GM21367 (cell line): ENCODE measurements around the gene RNF213.
"Not testable (repeated sequence)": the region's sequence is repeated elsewhere in the genome, so short reads cannot be mapped to it uniquely, and the experiment has no call there.

Experiments
- ATAC-seq: cut with Tn5 transposase; IDR thresholded peaks from one replicate; pipeline ENCODE4 v1.9.1; 2021; ENCODE audit not compliant: unreplicated experiment

The RNF213 gene

DNA sequence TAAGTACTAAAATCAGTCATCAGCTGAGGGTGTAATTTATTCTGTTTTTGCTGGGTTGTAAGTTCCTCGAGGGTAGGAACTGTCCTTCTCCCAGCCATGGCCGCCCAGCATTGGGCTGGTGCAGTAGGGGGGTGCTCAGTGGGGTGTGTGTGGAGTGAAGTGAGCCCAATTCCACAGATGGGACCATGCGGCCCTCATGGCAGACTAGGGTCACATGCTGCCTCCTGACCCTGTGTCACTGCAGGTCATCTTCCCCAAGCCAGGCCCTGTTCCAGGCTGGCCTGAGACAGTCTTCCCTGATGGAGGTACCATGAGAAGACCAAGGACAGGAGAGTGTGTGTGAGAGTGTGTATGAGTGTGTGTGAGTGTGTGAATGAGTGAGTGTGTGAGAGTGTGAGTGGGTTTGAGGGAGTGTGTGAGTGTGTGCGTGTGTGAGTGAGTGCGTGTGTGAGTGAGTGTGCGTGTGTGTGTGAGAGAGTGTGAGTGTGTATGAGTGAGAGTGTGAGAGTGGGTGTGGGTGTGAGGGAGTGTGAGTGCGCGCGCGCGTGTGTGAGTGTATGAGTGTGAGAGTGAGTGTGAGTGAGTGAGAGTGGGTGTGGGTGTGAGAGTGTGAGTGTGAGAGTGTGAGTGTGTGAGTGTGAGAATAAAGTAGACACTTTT, 36.7 kb upstream of the RNF213 start:
- ATAC-seq = no peak

DNA sequence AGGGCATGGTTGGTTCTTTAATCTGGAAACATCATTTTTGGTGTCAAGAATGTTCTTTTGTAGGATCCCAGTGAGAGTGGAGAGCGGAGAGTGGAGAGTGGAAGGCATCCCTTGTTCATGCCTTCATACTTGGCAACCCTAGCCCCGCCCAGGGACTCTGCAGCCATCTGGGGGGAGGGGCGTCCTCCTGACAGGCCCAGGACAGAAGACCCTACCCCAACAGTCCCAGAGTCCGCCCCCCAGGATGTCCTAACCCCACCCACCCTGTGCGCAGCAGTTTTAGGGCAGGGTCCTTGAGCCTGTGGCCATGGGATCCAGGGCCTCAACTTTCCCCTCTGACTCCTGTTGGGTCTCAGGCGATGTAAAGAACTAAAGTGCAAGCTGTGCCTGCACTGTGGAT, 36.0 kb upstream of the RNF213 start:
- ATAC-seq = no peak

DNA sequence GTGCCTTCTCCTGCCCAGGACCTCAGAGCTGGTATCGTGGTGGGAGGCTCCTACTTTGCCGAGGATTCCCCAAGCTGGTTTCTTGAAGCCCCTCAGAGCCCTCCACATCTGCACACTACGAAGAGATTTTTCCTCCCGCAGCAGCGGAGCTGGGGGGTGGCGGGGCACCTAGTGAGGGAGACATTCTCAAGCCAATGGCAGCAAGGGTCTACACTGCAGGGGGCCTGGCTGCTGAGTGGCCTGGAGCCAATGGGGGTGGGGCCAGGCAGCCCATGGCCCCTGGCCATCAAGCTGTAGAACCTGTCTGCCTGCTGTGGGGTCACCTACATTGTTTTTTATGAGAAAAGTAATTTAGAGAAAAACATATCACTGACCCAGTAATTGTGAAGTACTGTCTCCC, 35.4 kb upstream of the RNF213 start:
- ATAC-seq = no peak

DNA sequence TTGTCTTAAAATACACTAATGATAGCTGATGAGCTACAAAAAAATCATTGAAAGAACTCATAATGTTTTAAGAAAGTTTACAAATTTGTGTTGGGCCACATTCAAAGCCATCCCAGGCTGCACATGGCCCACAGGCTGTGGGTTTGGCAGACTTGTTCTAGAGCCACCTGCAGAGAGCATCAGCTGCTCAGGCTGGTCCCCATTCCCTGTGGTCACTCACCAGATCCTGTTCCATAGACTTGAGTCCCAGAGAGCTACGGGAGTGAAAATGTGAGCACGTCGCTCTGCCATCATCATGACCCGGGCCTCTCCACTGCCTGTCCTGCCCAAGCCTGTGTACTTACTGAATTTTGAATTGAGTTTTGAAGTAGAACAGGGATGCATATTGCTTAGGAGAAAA, 33.5 kb upstream of the RNF213 start:
- ATAC-seq = no peak

DNA sequence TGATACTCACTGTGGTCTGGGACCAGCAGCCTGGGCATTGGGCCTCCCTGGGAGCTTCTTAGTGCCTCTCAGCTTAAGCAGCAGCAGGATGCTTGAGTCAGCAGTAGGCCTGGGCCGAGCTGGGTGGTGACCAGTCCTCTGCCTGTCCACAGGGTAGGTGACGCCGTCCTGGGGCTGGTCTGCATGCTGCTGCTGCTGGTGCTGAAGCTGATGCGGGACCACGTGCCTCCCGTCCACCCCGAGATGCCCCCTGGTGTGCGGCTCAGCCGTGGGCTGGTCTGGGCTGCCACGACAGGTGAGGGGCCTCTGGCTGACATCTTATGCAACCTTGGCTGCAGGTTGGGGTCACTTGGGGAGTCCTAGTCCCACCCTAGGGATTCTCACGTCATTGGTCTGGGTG, 33.0 kb upstream of the RNF213 start:
- ATAC-seq = no peak

DNA sequence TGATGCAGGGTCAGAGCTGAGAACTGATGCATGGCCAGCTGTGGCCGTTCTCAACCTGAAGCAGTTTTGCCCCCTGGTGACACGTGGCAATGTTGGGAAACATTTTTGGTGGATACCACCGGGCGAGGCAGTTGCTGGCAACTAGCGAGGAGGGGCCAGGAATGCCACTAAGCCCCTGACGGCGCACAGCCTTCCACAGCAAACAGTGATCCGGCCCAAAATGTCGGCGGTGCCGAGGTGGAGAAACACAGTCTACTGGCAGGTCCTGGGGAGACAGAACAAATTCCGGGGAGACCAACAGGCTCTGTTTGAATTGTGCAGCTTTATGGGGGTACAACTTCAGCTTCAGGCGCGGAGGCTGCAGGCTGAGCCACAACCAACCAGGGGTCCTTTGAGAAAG, 32.2 kb upstream of the RNF213 start:
- ATAC-seq = no peak

DNA sequence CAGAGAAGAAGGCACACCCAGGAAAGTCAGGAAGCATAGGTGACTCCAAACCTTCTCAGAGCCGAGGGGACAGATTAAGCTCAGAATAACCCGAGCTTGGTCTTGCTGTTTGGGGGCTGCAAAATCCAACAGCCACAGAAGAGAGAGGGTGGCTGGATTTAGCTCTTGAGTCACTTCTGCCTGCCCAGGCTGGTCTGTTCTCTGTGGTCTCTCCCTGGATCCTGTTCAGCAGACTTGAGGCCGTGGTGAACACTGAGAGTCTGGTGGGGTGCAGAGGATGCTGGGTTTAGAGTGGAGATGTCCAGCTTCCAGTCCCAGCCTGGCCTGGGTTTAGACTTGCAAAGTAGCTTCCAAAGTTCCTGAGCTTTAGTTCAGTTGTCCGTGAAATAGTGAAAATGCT, 31.6 kb upstream of the RNF213 start:
- ATAC-seq = no peak

DNA sequence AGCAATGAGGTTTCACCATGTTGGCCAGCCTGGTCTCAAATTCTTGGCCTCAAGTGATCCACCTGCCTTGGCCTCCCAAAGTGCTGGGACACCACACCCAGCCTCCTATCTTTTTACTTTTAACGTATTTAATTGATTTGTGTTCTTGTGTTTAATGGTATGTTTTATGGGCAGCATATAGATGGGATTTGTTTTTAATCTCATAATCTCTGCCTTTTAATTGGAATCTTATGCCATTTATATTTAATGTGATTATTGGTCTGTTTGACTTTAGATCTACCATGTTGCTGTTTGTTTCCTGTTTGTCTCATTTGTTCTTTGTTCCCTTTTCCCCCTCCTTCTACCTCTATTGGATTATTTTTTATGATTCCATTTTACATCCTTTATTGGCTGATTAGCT, 28.2 kb upstream of the RNF213 start:
- no peak for ATAC-seq

DNA sequence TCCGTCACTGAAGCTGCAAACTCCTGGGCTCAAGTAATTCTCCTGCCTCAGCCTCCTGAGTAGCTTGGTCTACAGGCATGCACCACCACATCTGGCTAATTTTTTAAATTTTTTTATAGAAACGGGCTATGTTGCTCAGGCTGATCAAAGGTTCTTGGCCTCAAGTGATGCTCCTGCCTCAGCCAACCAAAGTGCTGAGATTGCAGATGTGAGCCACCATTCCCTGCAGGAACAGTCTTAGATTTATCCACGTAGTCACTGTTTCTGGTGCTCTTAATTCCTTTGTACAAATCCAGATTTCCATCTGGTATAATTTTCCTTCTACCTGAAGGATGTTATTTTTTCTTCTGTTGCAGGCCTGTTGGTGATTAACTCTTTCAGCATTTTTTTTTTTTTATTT, 27.4 kb upstream of the RNF213 start:
- no peak for ATAC-seq

DNA sequence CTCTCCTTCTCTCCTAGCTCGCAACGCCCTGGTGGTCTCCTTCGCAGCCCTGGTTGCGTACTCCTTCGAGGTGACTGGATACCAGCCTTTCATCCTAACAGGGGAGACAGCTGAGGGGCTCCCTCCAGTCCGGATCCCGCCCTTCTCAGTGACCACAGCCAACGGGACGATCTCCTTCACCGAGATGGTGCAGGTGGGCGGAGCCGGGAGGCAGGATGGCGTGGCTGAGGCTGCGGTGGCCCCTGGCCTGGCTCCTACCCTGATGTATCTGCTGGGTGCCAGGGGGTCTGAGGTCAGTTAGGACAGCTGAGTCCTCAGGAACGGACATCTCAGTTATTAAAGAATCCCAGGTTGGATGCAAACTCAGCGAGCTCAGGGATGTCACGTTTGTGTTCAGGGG, 23.7 kb upstream of the RNF213 start:
- ATAC-seq = no peak

DNA sequence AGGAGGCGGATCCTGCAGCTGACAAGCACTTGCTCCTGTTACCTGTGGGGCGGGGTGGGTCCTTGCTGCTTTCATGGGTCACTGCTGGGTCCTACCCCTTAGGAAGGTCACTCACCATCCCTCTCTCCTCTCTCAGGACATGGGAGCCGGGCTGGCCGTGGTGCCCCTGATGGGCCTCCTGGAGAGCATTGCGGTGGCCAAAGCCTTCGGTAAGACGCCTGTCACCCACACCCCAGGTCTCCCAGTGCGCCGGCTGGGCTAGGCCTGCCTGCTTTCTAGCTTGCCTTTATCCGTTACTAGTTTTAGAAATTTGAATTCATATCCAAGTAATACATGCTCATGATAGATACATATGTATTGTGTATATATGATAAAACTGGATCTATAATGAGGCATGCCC, 23.3 kb upstream of the RNF213 start:
- no peak for ATAC-seq

DNA sequence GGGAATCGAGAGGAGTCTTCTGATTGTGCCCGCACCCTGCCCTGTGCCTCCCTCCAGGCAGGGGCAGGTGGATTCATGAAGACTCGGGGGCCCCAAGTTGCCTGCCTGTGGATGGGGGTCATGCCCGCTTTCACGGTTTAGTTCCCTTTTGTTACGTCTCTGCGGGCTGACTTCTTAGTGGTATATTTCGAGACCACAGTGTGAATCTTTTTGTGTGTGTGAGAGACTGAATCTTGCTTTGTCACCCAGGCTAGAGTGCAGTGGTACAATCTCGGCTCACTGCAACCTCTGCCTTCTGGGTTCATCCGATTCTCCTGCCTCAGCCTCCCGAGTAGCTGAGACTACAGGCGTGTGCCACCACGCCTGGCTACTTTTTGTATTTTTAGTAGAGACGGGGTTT, 18.1 kb upstream of the RNF213 start:
- no peak for ATAC-seq

DNA sequence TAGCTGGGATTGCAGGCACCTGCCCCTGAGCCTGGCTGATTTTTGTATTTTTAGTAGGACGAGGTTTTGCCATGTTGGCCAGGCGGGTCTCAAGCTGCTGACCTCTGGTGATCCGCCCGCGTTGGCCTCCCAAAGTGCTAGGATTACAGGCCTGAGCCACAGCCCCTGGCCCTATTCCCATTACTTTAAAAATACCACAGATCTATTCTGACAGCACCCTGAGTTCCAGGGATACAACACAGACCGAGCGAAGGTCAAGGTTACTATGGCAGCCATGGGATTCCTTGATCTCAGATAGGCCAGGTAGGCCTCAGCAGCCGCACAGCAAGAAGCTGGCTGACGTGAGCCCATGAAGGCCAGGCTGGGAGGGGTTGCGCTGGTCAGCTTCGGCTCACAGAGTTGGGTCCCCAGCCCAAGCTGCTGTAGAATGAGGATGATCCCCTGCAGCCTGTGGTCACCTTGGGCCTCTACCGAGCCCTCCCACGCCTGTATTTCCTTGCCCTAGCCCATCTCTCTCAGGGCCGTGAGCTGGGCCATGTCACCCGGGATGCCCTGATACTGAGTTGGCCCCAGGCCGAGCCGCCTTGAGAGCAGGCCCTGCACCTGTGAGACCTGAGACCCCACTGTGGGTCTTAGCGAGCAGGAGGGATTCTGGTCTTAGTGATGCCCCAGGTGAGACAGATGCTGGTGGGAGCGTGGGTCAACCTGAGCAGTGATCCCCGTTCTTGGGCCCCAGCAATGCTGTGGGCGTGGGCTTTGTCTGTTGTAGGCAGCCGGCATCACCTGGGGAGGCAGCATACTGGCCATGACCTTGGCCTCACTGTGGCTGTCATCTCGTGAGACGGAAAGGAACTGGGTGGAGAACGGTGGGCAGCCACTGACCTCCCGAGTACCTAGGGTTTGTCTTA, 16.9 kb upstream of the RNF213 start:
- ATAC-seq = no peak

DNA sequence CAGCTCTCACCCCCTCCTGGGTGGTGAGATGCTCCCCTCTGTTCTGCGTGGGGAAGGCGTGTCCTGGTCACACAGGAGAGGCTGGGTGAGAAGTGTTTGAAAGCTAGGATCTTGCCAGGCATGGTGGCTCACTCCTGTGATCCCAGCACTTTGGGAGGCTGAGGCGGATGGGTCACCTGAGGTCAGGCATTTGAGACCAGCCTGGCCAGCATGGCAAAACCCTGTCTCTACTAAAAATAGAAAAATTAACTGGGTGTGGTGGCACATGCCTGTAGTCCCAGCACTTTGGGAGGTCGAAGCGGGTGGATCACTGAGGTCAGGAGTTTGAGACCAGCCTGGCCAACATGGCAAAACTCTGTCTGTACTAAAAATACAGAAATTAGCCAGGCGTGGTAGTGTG, 16.2 kb upstream of the RNF213 start:
- not testable (repeated sequence) for ATAC-seq

DNA sequence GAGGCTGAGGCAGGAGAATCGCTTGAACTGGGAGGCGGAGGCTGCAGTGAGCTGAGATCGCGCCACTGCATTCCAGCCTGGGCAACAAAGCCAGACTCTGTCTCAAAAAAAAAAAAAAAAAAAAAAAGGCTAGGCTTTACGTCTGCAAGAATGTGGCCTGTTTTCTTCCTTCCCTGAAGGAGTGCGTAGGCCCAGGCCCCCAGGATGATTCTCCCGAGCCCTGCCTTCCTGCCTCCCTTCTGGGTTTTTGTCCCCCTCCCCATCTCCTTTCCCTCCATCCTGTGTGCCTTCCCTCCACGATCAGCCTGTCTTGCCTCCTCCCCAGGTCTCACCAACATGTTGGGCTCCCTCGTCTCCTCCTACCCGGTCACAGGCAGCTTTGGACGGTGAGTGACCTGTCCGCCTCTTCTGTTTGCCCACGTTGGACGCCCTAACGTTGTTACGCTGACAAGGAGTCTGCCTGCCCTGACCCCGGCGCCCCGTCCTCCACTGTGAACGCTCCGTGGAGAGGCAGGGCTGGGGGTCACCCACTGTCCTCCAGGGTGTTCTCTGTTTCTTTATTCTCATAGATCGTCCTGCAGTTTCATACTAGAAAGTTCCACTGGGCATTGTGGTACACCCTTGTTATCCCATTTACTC, 15.7 kb upstream of the RNF213 start:
- ATAC-seq = no peak

DNA sequence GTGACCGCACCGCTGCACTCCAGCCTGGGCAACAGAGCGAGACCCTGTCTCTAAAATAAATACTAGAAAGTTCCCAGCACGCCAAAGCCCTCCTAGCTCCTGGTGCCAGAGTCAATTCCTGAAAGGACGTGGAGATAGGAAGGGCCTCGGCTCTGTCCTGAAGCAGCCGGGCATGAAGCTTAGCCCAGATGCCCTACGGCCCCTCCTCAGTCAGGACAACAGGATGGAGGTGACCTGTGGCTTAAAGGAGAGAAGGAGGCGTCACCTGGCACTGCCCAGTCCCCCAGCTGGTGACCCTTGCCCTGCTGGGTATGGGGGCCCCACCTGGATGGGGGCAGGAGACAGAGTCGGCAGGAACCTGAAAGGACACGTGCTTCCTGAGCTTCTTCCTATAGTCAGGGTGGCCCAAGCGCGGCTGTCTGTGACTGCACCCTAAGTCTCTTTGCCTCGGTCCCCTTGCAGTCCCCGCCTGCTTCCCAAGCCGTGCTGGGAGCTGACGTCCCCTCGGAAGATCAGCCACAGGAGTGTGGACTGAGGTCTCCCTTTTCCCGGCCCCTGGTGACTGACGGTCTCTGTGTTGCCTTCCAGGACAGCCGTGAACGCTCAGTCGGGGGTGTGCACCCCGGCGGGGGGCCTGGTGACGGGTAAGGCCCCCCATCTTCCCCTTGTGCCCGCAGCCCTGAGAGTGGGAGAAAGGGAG, 14.9 kb upstream of the RNF213 start:
- ATAC-seq = no peak

DNA sequence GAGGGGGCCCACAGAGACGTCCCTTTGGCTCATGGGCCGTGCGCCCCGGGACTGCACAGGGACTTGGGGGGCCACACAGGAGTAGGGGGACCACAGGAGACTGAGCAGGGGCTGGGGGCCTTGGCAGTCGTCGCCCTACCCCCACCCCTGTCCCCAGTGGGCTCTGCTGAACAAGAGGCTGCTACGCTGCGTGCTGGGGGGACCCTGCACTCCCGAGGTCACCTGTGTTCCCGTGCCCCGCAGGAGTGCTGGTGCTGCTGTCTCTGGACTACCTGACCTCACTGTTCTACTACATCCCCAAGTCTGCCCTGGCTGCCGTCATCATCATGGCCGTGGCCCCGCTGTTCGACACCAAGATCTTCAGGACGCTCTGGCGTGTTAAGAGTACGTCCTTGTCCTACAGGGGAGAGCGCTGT, 14.4 kb upstream of the RNF213 start:
- no peak for ATAC-seq

DNA sequence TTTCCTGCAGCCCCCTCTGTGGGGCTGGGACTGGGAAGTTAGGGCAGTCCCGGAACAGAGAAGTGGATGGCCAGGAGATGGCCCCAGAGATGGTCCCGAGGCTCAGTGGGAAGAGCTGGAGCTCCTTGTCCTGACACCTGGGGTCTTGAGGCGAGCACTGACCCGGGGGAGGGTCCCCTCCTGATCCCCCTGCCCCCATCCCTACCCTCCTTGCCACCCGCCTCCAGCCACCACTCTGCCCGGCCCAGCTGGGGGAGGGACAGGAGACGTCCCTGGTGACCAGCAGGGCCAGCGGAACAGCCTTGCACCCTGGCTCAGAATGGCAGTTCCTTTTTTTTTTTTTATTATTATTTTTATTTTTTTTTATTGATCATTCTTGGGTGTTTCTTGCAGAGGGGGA, 13.9 kb upstream of the RNF213 start:
- no peak for ATAC-seq

DNA sequence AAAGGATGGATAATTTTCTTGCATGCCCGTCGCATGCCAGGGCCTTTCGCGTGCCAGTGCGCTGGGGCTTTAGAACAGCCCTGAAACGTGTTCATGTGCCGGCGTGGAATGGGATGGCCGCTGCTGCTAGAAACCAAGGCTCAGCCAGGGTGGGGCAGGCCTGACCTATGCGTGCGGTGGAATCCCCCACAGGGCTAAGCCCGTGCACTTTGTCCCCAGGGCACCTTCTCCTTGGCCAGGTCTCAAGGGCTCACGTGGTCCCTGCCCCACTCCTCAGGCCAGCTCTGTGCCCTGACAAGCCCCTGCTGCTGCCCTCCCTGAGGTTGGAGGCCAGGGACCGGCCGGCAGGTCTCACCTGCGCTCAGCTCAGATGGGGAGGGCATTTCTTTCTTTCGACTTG, 13.1 kb upstream of the RNF213 start:
- ATAC-seq = no peak

DNA sequence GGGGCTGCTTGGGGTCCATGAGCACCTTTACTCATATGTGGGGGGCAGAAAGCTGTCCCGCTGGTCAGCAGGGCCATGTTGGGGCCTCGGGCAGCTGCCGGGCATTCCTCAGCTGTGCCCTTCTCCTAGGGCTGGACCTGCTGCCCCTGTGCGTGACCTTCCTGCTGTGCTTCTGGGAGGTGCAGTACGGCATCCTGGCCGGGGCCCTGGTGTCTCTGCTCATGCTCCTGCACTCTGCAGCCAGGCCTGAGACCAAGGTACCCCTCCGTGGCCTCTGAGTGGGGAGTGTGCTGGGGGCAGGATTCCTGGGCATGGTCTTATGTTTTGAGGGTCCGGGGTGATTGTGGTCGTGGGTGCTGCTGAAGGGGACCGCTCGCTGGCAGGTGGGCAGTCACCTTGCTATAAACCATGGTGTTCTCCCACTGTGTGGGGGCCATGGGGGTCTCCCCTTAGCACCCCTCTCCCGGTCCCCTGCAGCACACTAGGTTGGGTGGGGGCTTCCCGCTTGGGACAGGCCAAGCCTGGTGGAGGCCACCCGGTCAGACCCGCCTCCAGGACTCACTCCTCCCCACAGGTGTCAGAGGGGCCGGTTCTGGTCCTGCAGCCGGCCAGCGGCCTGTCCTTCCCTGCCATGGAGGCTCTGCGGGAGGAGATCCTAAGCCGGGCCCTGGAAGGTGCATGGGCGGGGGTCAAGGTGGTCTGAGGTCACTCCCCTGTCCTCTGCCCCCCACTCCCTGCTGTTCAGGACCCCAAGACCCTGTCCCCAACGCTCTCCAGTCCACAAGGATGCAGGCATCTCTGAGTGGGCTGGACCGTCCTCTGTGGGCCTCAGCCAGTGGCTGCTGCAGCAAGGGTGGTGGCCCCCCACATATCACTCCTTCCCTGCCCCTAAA, 12.4 kb upstream of the RNF213 start:
- ATAC-seq = no peak
